Stimulated activated CD4-positive, alpha-beta T cell treated with anti-CD3 and anti-CD28 coated beads, TNF-alpha, amount 100 ng/mL, for 1 hour (primary cell): Measurements from ENCODE around the gene MMP17.
"Not testable (repeated sequence)": the region's sequence is repeated elsewhere in the genome, so short reads cannot be mapped to it uniquely, and the experiment has no call there.

Experiments
- DNase-seq, 3 donors: peaks; one replicate each; pipeline ENCODE4 v3.0.0-alpha.2; 2020; ENCODE audit warnings: low read depth in 3 of 3, low spot score in 1 of 3

The MMP17 gene

GRCh38 chr12:131862994-131863710, 35.0 kb downstream of the MMP17 start:
- no peak for DNase-seq

- DNase-seq, result no peak
These were observed 35.7 kb downstream of the MMP17 start for GRCh38 chr12:131863711-131864396.

- no peak for DNase-seq
These were observed 36.3 kb downstream of the MMP17 start for GRCh38 chr12:131864469-131864868.

GRCh38 chr12:131865180-131865875, 37.1 kb downstream of the MMP17 start:
- no peak for DNase-seq

GRCh38 chr12:131867471-131867870, 39.3 kb downstream of the MMP17 start:
- no peak for DNase-seq

- DNase-seq, result no peak
These were observed 39.9 kb downstream of the MMP17 start for GRCh38 chr12:131867891-131868675.

- DNase-seq, result no peak
These were observed 41.8 kb downstream of the MMP17 start for GRCh38 chr12:131869871-131870418.

GRCh38 chr12:131871677-131872076, 43.5 kb downstream of the MMP17 start:
- DNase-seq, result no peak

- DNase-seq, result no peak
These were observed 44.2 kb downstream of the MMP17 start for GRCh38 chr12:131872154-131873051.

- DNase-seq, result no peak
These were observed 45.1 kb downstream of the MMP17 start for GRCh38 chr12:131873293-131873692.

GRCh38 chr12:131874972-131875371, 46.8 kb downstream of the MMP17 start:
- not testable (repeated sequence) for DNase-seq

GRCh38 chr12:131877216-131877615, 49.0 kb downstream of the MMP17 start:
- not testable (repeated sequence) for DNase-seq

GRCh38 chr12:131878436-131878835, 50.2 kb downstream of the MMP17 start:
- DNase-seq, result not testable (repeated sequence)

GRCh38 chr12:131882804-131883520, 54.8 kb downstream of the MMP17 start:
- no peak for DNase-seq

- DNase-seq, result no peak
These were observed 55.3 kb downstream of the MMP17 start for GRCh38 chr12:131883521-131883900.

- not testable (repeated sequence) for DNase-seq
These were observed 56.9 kb downstream of the MMP17 start for GRCh38 chr12:131885076-131885475.

GRCh38 chr12:131885543-131886057, 57.4 kb downstream of the MMP17 start:
- DNase-seq, result no peak

GRCh38 chr12:131891722-131892121, 63.5 kb downstream of the MMP17 start:
- DNase-seq, result not testable (repeated sequence)
